Heart left ventricle (tissue), 13 donors: Measurements from ENCODE around the gene NTM.

Experiments
- CTCF ChIP-seq, 12 donors: fragments of 200-600 bp; sonication (generic) in 4 of 12; IDR thresholded peaks; one replicate each; pipeline versions ENCODE4 v1.5.0 to v1.8.0; 2018 to 2022; ENCODE audit warnings: antibody characterized with exemption in 12 of 12, mild to moderate bottlenecking in 5 of 12
- POLR2A ChIP-seq, 2 donors: fragments of 450-650 bp; IDR thresholded peaks; one replicate each; pipeline ENCODE4 v1.6.1; 2017; ENCODE audit warnings: antibody characterized with exemption in 2 of 2, mild to moderate bottlenecking in 2 of 2, moderate library complexity in 2 of 2
- donor health status: ischemic (EF 13 %, LVEDD 7.1; RV severe dilation, severe dysfunction).
- donor health status: DM: no; HTN: yes; CAD: no.
- donor health status: DM: no; HTN: no; CAD: no.
- donor health status: ischemic (EF 25% LVEDD 6.9; RV normal size, moderate dysfunction).
- donor health status: ischemic (EF 25% LVEDD 5.7; RV mildly dilated, moderate dysfunction).
- donor health status: ischemic (EF 35%, LVEDD 5.7; RV mildly dilated, moderate dysfunction).
- donor health status: nonischemic (EF 11% LVEDD 7.7; RV severe dilation, severe dysfunction).
- donor health status: DM: yes; HTN: yes; CAD: no.
- donor health status: PGD.
- donor health status: ischemic (EF 29% LVEDD 5.4; RV normal size, mild dysfunction).
- donor health status: nonischemic (EF 23%, LVEDD 6.1; RV moderate dilation, normal function).

- TF ChIP-seq CTCF (IDR thresholded peaks at IDR 0.05) (no peak), POLR2A (IDR thresholded peaks at IDR 0.05) (no peak)
These were observed 474.8 kb downstream of the NTM start for GRCh38 chr11:131845255-131845654.
